Measurements from ENCODE around the gene FAAP20.

DNA sequence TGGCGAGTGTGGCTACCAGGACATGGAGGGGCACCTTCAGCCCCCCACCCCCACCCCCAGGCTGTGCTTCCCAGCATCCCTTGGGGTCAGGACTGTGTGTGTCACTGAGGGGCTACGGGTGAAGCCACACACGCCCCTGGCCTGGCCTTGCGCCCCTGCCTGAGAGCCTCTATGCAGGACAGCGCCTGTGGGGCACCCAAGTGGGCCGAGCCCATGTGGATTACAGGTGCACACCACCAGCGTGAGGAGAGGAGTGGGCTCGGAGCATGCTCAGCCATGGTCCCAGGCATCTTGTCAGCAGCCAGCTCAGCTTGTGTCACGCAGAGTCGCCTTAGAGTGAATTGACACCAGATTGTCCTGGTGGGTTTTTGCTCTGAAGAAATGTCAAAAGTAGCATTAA lies 27.9 kb downstream of the FAAP20 start:
- TF ChIP-seq, protein P1, sequence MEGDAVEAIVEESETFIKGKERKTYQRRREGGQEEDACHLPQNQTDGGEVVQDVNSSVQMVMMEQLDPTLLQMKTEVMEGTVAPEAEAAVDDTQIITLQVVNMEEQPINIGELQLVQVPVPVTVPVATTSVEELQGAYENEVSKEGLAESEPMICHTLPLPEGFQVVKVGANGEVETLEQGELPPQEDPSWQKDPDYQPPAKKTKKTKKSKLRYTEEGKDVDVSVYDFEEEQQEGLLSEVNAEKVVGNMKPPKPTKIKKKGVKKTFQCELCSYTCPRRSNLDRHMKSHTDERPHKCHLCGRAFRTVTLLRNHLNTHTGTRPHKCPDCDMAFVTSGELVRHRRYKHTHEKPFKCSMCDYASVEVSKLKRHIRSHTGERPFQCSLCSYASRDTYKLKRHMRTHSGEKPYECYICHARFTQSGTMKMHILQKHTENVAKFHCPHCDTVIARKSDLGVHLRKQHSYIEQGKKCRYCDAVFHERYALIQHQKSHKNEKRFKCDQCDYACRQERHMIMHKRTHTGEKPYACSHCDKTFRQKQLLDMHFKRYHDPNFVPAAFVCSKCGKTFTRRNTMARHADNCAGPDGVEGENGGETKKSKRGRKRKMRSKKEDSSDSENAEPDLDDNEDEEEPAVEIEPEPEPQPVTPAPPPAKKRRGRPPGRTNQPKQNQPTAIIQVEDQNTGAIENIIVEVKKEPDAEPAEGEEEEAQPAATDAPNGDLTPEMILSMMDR (conservative IDR thresholded peaks at IDR 0.05; ENCODE audit: low read length): no peak
- TF ChIP-seq EZH2phosphoT487 (IDR thresholded peaks at IDR 0.05; ENCODE audit: borderline replicate concordance): no peak

Measured in Loucy (cell line).